HepG2 (cell line): ENCODE data around the gene RPL38. TPM values are rescaled to one million over a fixed set of nuclear protein-coding genes. Genes with fewer than 3 reads are reported as not detected.

Source experiments
- ATAC-seq: fragments of 200-7000 bp; cut with Tn5 transposase; 3 replicates; pipeline ENCODE4 v1.9.1; 2020; ENCODE audit warnings: mild to moderate bottlenecking, moderate library complexity
- BruUV-seq: library from RNA; stranded (reverse); fragments of 400-500 nt; replicated peaks from 2 replicates; lab custom pipeline; 2021; lab: Mats Ljungman, UMichigan
- CTCF ChIA-PET: fragments of 300-600 bp; formaldehyde crosslinking; extraction: SDS; loops from one replicate; lab custom pipeline; 2021; ENCODE audit warnings: low total read pairs, inconsistent platforms, low intra/inter-chr PET ratio; lab: Yijun Ruan, JAX
- POLR2A ChIA-PET: fragments of 350-600 bp; sonication (Branson Sonifier 250); formaldehyde crosslinking; loops from one replicate; lab custom pipeline; 2020; ENCODE audit warnings: antibody characterized with exemption, inconsistent platforms; lab: Yijun Ruan, JAX
- DNase-seq: peaks from one replicate; pipeline ENCODE4 v3.0.0-alpha.2; 2015; ENCODE audit warnings: low spot score
- FAIRE-seq: peaks from 3 replicates; lab custom pipeline; 2011; peaks lifted over from hg19 to GRCh38; lab: Jason Lieb, UNC
- H2AFZ ChIP-seq: one replicate; pipeline ENCODE4 v1.6.1; 2011; ENCODE audit warnings: low read length, inconsistent platforms
- H3K27ac ChIP-seq: fragments of 300-600 bp; 3 replicates; pipeline ENCODE4 v1.8.0; 2011; ENCODE audit warnings: mixed run types, mild to moderate bottlenecking, mixed read lengths, low read length, inconsistent platforms; ENCODE audit not compliant: insufficient read depth; ENCODE audit errors: extremely low read length
- H3K27me3 ChIP-seq, 2 experiments: fragments of 200-600 bp in 1 of 2; 2 replicates in 1 of 2; 3 replicates in 1 of 2; pipeline versions ENCODE4 v1.6.0 to v1.8.0; 2011; ENCODE audit warnings: low read length in 2 of 2, mild to moderate bottlenecking in 2 of 2, moderate library complexity in 2 of 2, inconsistent platforms in 1 of 2; ENCODE audit not compliant: insufficient read depth in 2 of 2, control insufficient read depth in 1 of 2
- H3K36me3 ChIP-seq, 2 experiments: fragments of 200-600 bp in 1 of 2; replicated peaks in 1 of 2; 2 replicates in 1 of 2; 3 replicates in 1 of 2; pipeline versions ENCODE4 v1.5.1 to v1.8.0; 2011; ENCODE audit warnings: low read length in 2 of 2, inconsistent platforms in 1 of 2; ENCODE audit not compliant: insufficient read depth in 2 of 2, control insufficient read depth in 1 of 2
- H3K4me1 ChIP-seq: 2 replicates; pipeline ENCODE4 v1.5.1; 2012; ENCODE audit warnings: low read length, inconsistent platforms; ENCODE audit not compliant: insufficient read depth
- H3K4me2 ChIP-seq: 2 replicates; pipeline ENCODE4 v1.6.0; 2011; ENCODE audit warnings: low read depth, low read length, inconsistent platforms
- H3K4me3 ChIP-seq, 3 experiments: fragments of 200-600 bp in 1 of 3; sonication (generic), shearing (Covaris generic) in 1 of 3; replicated peaks in 1 of 3; 2 replicates each; pipeline ENCODE4 v1.5.1; 2011 to 2016; ENCODE audit warnings: low read length in 3 of 3, inconsistent platforms in 2 of 3, low read depth in 2 of 3, mild to moderate bottlenecking in 2 of 3, control low read depth in 1 of 3, mixed read lengths in 1 of 3; ENCODE audit not compliant: insufficient read depth in 1 of 3
- H3K79me2 ChIP-seq: one replicate; pipeline ENCODE4 v1.6.1; 2011; ENCODE audit warnings: low read length, inconsistent platforms; ENCODE audit not compliant: insufficient read depth
- H3K9ac ChIP-seq: 2 replicates; pipeline ENCODE4 v1.6.0; 2011; ENCODE audit warnings: mild to moderate bottlenecking, low read depth, low read length, inconsistent platforms; ENCODE audit not compliant: insufficient read depth
- H3K9me3 ChIP-seq: 2 replicates; pipeline ENCODE4 v1.5.1; 2012; ENCODE audit warnings: mild to moderate bottlenecking, low read length
- H4K20me1 ChIP-seq: 2 replicates; pipeline ENCODE4 v1.6.0; 2011; ENCODE audit warnings: inconsistent platforms, mild to moderate bottlenecking, low read length, moderate library complexity; ENCODE audit not compliant: insufficient read depth
- ATF4 ChIP-seq, 2 experiments: fragments of 450-650 bp in 1 of 2; sonication (generic) in 1 of 2; formaldehyde crosslinking; IDR thresholded peaks; 2 replicates each; pipeline versions ENCODE4 v1.5.0 to v1.8.0; 2020 to 2022; ENCODE audit warnings: mild to moderate bottlenecking in 1 of 2, missing genetic modification reagents in 1 of 2
- CCDC6 ChIP-seq: sonication (generic); formaldehyde crosslinking; IDR thresholded peaks from 2 replicates; pipeline ENCODE4 v1.8.1; 2022; ENCODE audit warnings: mild to moderate bottlenecking, missing genetic modification reagents, moderate library complexity
- EED ChIP-seq: sonication (generic); formaldehyde crosslinking; IDR thresholded peaks from 2 replicates; pipeline ENCODE4 v1.5.0; 2020; ENCODE audit warnings: mild to moderate bottlenecking, missing genetic modification reagents
- NFE2 ChIP-seq: sonication (generic); formaldehyde crosslinking; IDR thresholded peaks from 2 replicates; pipeline ENCODE4 v1.4.0; 2020; ENCODE audit warnings: missing genetic modification reagents
- NKX3-1 ChIP-seq: sonication (generic); formaldehyde crosslinking; IDR thresholded peaks from 2 replicates; pipeline ENCODE4 v1.5.0; 2020; ENCODE audit warnings: missing genetic modification reagents
- PPARG ChIP-seq: conservative IDR thresholded peaks from 2 replicates; pipeline ENCODE4 v1.6.1; 2016; ENCODE audit warnings: missing biosample characterization, missing genetic modification reagents
- RBM22 ChIP-seq: fragments of 200-400 bp; formaldehyde crosslinking; optimal IDR thresholded peaks from 2 replicates; pipeline ENCODE3; 2017; ENCODE audit warnings: mild to moderate bottlenecking, low read length, moderate library complexity
- ZNF589 ChIP-seq: sonication (generic); formaldehyde crosslinking; conservative IDR thresholded peaks from 2 replicates; pipeline ENCODE4 v1.8.0; 2022; ENCODE audit warnings: mild to moderate bottlenecking, moderate library complexity, missing genetic modification reagents
- ZNF646 ChIP-seq: sonication (generic); formaldehyde crosslinking; IDR thresholded peaks from 2 replicates; pipeline ENCODE4 v1.9.0; 2021; ENCODE audit warnings: mild to moderate bottlenecking, missing genetic modification reagents
- ZSCAN22 ChIP-seq: sonication (generic); formaldehyde crosslinking; IDR thresholded peaks from 2 replicates; pipeline ENCODE4 v1.4.0; 2020; ENCODE audit warnings: mild to moderate bottlenecking, missing genetic modification reagents
- WGBS: methylation state at CpG from one replicate; pipeline ENCODE4 v1.1.6; 2017; ENCODE audit warnings: low lambda C conversion rate; 5-methylcytosine and 5-hydroxymethylcytosine counted together
- in situ Hi-C: cut with HindIII; loops from 2 replicates; pipeline ENCODE4 v1.10.0; 2017; ENCODE audit warnings: low pct_unique_long_range_greater_than_20kb; ENCODE audit not compliant: extremely low pct_ligation_motif_present
- intact Hi-C: fragments of 100-400 bp; cut with micrococcal nuclease; formaldehyde crosslinking; loops from one replicate; pipeline ENCODE4 v1.10.0; 2022; ENCODE audit not compliant: unreplicated experiment
- polyA plus RNA-seq, 8 experiments: library from polyadenylated mRNA; depleted of rRNA in 3 of 8; stranded (reverse) in 7 of 8; unstranded in 1 of 8; fragments of >200 nt; fragmentation: Illumina TruSeq in 4 of 8; extraction: Trizol in 4 of 8; gene quantifications; 2 replicates each; pipeline versions ENCODE4 v1.2.1 to v1.2.3, GENCODE V29; 2011 to 2016; ENCODE audit warnings: low read depth in 4 of 8, missing spikeins in 1 of 8, mixed read lengths in 1 of 8; ENCODE audit not compliant: insufficient read depth in 1 of 8
- total RNA-seq, 5 experiments: library from RNA; depleted of rRNA; stranded (reverse); fragments of >200 nt; fragmentation: Illumina TruSeq; extraction: Trizol; gene quantifications; 2 replicates each; pipeline ENCODE4 v1.2.3, GENCODE V29; 2016; ENCODE audit warnings: low read depth in 1 of 5
- TF ChIP-seq, protein P1 (sequence below): sonication (generic); formaldehyde crosslinking; IDR thresholded peaks from 2 replicates; pipeline ENCODE4 v1.5.0; 2020; ENCODE audit warnings: missing genetic modification reagents

Gene RPL38
- total and polyA plus RNA-seq, 2 of the 13 experiments (the other 11 are each of a cell fraction or from before 2014, with no cell fraction given), result 2,370 to 2,372 TPM

- POLR2A ChIA-PET, result no interaction called here
- intact Hi-C loops, result no loop called here
- in situ Hi-C loops, result no loop called here
These were observed 30.5 kb downstream of the RPL38 start for GRCh38 chr17:74233937-74234336.

DNA sequence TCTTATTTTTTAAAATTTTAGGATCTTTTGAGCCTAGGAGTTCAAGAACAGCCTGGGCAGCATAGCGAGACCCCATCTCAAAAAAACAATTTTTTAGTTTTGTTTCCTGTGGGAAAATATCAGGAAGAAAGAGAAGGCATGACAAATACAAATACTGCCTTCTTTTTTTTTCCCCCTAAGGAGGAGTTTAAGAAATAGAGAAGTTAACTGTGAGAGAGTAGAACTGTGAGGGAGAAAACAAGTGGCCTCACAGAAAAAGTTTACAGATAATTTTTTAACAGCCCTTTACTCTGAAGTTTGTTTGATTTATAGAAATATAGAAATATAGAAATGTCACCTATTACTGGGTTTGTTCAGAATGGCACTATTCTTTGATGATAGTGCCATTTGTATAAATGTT lies 31.0 kb downstream of the RPL38 start:
- Histone ChIP-seq H3K27ac (no peak overlapping the region), H2AFZ (no peak overlapping the region), H3K27me3 (peaks cover 3 to 4% of the 10 kb centered on the region in 2 experiments; a peak in 2 of 5 replicates), H3K4me1 (no peaks in the 10 kb centered on the region), H3K79me2 (no peaks in the 10 kb centered on the region), H4K20me1 (no peaks in the 10 kb centered on the region; the same call in 1 of the 2 replicates), H3K4me3 (no peak overlapping the region), H3K9ac (no peak overlapping the region), H3K4me2 (no peak overlapping the region), H3K36me3 (no peaks in the 10 kb centered on the region), H3K9me3 (no peaks in the 10 kb centered on the region)
- POLR2A ChIA-PET, result no interaction called here
- ATAC-seq (no peak), DNase-seq (no peak), FAIRE-seq (no peak)
- WGBS, result 9% methylated on average over 1 of the region's 1 CpG
- BruUV-seq, result no TSS peak
- in situ Hi-C loops, result no loop called here
- intact Hi-C loops, result no loop called here
- CTCF ChIA-PET, result no interaction called here
- TF ChIP-seq ZSCAN22 (CRISPR knock-in tag) (no peak), PPARG (CRISPR knock-in tag) (no peak), EED (no peak), CCDC6 (CRISPR knock-in tag) (no peak), ZNF589 (CRISPR knock-in tag) (no peak), NKX3-1 (CRISPR knock-in tag) (no peak), ZNF646 (CRISPR knock-in tag) (no peak)
- TF ChIP-seq, protein P1, sequence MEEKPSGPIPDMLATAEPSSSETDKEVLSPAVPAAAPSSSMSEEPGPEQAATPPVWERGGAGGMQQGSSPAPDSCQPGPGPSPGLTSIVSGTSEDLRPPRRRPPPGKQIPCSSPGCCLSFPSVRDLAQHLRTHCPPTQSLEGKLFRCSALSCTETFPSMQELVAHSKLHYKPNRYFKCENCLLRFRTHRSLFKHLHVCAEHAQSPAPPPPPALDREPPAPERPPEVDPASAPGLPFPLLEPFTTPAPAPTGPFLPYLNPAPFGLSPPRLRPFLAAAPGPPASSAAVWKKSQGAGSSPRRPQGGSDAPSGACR (CRISPR knock-in tag), result no peak

More at GRCh38 chr17:74233937-74234336, 30.5 kb downstream of the RPL38 start:
- FAIRE-seq (no peak), DNase-seq (no peak), ATAC-seq (no peak)
- H4K20me1 ChIP-seq, result no peaks in the 10 kb centered on the region; the same call in 1 of the 2 replicates
- no peak overlapping the region for H3K27ac ChIP-seq
- no peaks in the 10 kb centered on the region for H3K9me3 ChIP-seq
- H3K4me2 ChIP-seq, result no peak overlapping the region
- no peak overlapping the region for H2AFZ ChIP-seq
- H3K9ac ChIP-seq, result no peak overlapping the region
- CTCF ChIA-PET, result no interaction called here
- no peak overlapping the region for H3K4me3 ChIP-seq
- WGBS, result 36% methylated on average over 8 of the region's 8 CpGs
- 0 out of 2 replicates have a peak, but pooled peaks cover under 1% of the 10 kb centered on the region for H3K4me1 ChIP-seq
- no peaks in the 10 kb centered on the region for H3K36me3 ChIP-seq
- no TSS peak for BruUV-seq
- no peaks in the 10 kb centered on the region for H3K79me2 ChIP-seq
- TF ChIP-seq RBM22 (no peak), ATF4 (CRISPR knock-in tag; IDR thresholded peaks at IDR 0.05) (peak in 1 of 2 experiments; percentile 51; a peak in 2 of 4 replicates), NFE2 (no peak)
- TF ChIP-seq, all 625 proteins: peak for 1
- H3K27me3 ChIP-seq, result peaks cover 3 to 4% of the 10 kb centered on the region in 2 experiments; a peak in 2 of 5 replicates
